GM23338 (cell line): ENCODE data around the gene PEX11A. TPM values are rescaled to one million over a fixed set of nuclear protein-coding genes. Genes with fewer than 3 reads are reported as not detected.

ENCODE experiments used
- ATAC-seq: fragments of 200-7000 bp; cut with Tn5 transposase; 3 replicates; pipeline ENCODE4 v1.9.1; 2020
- DNase-seq: peaks from one replicate; pipeline ENCODE4 v3.0.0-alpha.2; 2015; ENCODE audit warnings: low spot score
- H2AFZ ChIP-seq: fragments of 200-600 bp; sonication (generic); 2 replicates; pipeline ENCODE4 v1.8.0; 2016; ENCODE audit warnings: antibody characterized with exemption, mild to moderate bottlenecking, moderate library complexity
- H3F3A ChIP-seq: fragments of 200-600 bp; sonication (generic); replicated peaks from 2 replicates; pipeline ENCODE4 v1.8.0; 2017; ENCODE audit warnings: antibody characterized with exemption, mixed run types, low read depth
- H3K27ac ChIP-seq: fragments of 200-600 bp; sonication (generic); 2 replicates; pipeline ENCODE4 v1.6.1; 2016; ENCODE audit warnings: low read depth
- H3K27me3 ChIP-seq: fragments of 200-600 bp; sonication (generic); 2 replicates; pipeline ENCODE4 v1.8.0; 2016; ENCODE audit warnings: mild to moderate bottlenecking, mixed run types, moderate library complexity; ENCODE audit not compliant: insufficient read depth
- H3K36me3 ChIP-seq: fragments of 200-600 bp; sonication (generic); 2 replicates; pipeline ENCODE4 v1.8.0; 2016; ENCODE audit warnings: mild to moderate bottlenecking; ENCODE audit not compliant: insufficient read depth
- H3K4me1 ChIP-seq: fragments of 200-600 bp; sonication (generic); 2 replicates; pipeline ENCODE4 v1.8.0; 2016; ENCODE audit warnings: mild to moderate bottlenecking, moderate library complexity; ENCODE audit not compliant: insufficient read depth
- H3K4me2 ChIP-seq: fragments of 200-600 bp; sonication (generic); 2 replicates; pipeline ENCODE4 v1.7.1; 2017; ENCODE audit warnings: mixed run types
- H3K4me3 ChIP-seq: fragments of 200-600 bp; sonication (generic); 2 replicates; pipeline ENCODE4 v1.6.1; 2016; ENCODE audit warnings: mixed run types
- H3K79me2 ChIP-seq: fragments of 200-600 bp; sonication (generic); replicated peaks from 2 replicates; pipeline ENCODE4 v1.8.0; 2017; ENCODE audit warnings: mild to moderate bottlenecking; ENCODE audit not compliant: insufficient read depth
- H3K9me2 ChIP-seq: fragments of 200-600 bp; sonication (generic); 2 replicates; pipeline ENCODE4 v1.8.0; 2017; ENCODE audit not compliant: insufficient read depth
- H4K20me1 ChIP-seq: fragments of 200-600 bp; sonication (generic); replicated peaks from 2 replicates; pipeline ENCODE4 v1.8.0; 2017; ENCODE audit warnings: mild to moderate bottlenecking; ENCODE audit not compliant: insufficient read depth
- H3K27ac Mint-ChIP-seq: 2 replicates; pipeline ENCODE4 v1.8.0; 2020; ENCODE audit warnings: inconsistent platforms, mild to moderate bottlenecking, moderate library complexity, mixed read lengths
- H3K27me3 Mint-ChIP-seq: 3 replicates; pipeline ENCODE4 v1.8.0; 2022; ENCODE audit warnings: low read depth, mild to moderate bottlenecking, moderate library complexity, mixed read lengths, inconsistent platforms; ENCODE audit not compliant: insufficient read depth, poor library complexity
- H3K36me3 Mint-ChIP-seq: 3 replicates; pipeline ENCODE4 v1.8.0; 2021; ENCODE audit warnings: low read depth, mild to moderate bottlenecking, inconsistent platforms, moderate library complexity, mixed read lengths
- H3K4me1 Mint-ChIP-seq: 3 replicates; pipeline ENCODE4 v1.8.0; 2020; ENCODE audit warnings: mild to moderate bottlenecking, inconsistent platforms, mixed read lengths
- H3K4me3 Mint-ChIP-seq: 3 replicates; pipeline ENCODE4 v1.8.0; 2021; ENCODE audit warnings: moderate library complexity, mild to moderate bottlenecking, inconsistent platforms, mixed read lengths
- H3K9me3 Mint-ChIP-seq: 3 replicates; pipeline ENCODE4 v1.8.0; 2020; ENCODE audit warnings: moderate library complexity, mild to moderate bottlenecking, inconsistent platforms, mixed read lengths
- CREB1 ChIP-seq: fragments of 250-450 bp; sonication (Bioruptor Pico); IDR thresholded peaks from 2 replicates; pipeline ENCODE4 v1.5.0; 2020; ENCODE audit warnings: low read depth, mild to moderate bottlenecking, moderate library complexity
- EZH2 ChIP-seq: fragments of 200-600 bp; sonication (generic); IDR thresholded peaks from one replicate; pipeline ENCODE4 v1.8.0; 2017; ENCODE audit warnings: antibody characterized with exemption, mild to moderate bottlenecking, low read depth; ENCODE audit not compliant: unreplicated experiment
- EZH2phosphoT487 ChIP-seq: fragments of 200-600 bp; sonication (generic); IDR thresholded peaks from one replicate; pipeline ENCODE4 v1.8.1; 2018; ENCODE audit warnings: antibody characterized with exemption; ENCODE audit not compliant: unreplicated experiment
- NANOG ChIP-seq: IDR thresholded peaks from 2 replicates; pipeline ENCODE4 v1.6.1; 2016; ENCODE audit warnings: antibody characterized with exemption, borderline replicate concordance
- POLR2AphosphoS5 ChIP-seq: IDR thresholded peaks from 2 replicates; pipeline ENCODE4 v1.6.1; 2016; ENCODE audit warnings: antibody characterized with exemption, low read depth
- STAT1 ChIP-seq: IDR thresholded peaks from one replicate; pipeline ENCODE4 v1.6.1; 2016; ENCODE audit warnings: antibody characterized with exemption; ENCODE audit not compliant: unreplicated experiment
- ZNF114 ChIP-seq: fragments of 250-450 bp; sonication (Bioruptor Pico); IDR thresholded peaks from 2 replicates; pipeline ENCODE4 v1.5.0; 2020; ENCODE audit warnings: mild to moderate bottlenecking, moderate library complexity
- ZNF331 ChIP-seq: fragments of 250-450 bp; sonication (Bioruptor Pico); IDR thresholded peaks from 2 replicates; pipeline ENCODE4 v1.5.0; 2020; ENCODE audit warnings: low read depth, mild to moderate bottlenecking, moderate library complexity
- ZNF462 ChIP-seq: fragments of 250-450 bp; sonication (Bioruptor Pico); IDR thresholded peaks from 2 replicates; pipeline ENCODE4 v1.5.0; 2020; ENCODE audit warnings: mild to moderate bottlenecking, moderate library complexity
- polyA plus RNA-seq: library from polyadenylated mRNA; unstranded; fragments of >200 nt; fragmentation: Nextera tagmentation; extraction: Ambion mirVana; gene quantifications from 2 replicates; pipeline ENCODE4 v1.2.1, GENCODE V29; 2016
- total RNA-seq: library from RNA; depleted of rRNA; stranded (reverse); fragments of >200 nt; shearing (Covaris generic); gene quantifications from 2 replicates; pipeline ENCODE4 v1.2.3, GENCODE V29; 2014
- TF ChIP-seq, protein P1 (sequence below): IDR thresholded peaks from 2 replicates; pipeline ENCODE4 v1.6.1; 2016; ENCODE audit warnings: antibody characterized with exemption
- TF ChIP-seq, protein P2 (sequence below), 2 experiments: fragments of 200-600 bp in 1 of 2; sonication (generic) in 1 of 2; conservative IDR thresholded peaks; 2 replicates each; pipeline versions ENCODE4 v1.5.1 to v1.6.1; 2016 to 2017; ENCODE audit warnings: antibody characterized with exemption in 2 of 2, low read depth in 2 of 2, mild to moderate bottlenecking in 2 of 2, moderate library complexity in 1 of 2
- TF ChIP-seq, protein P3 (sequence below): IDR thresholded peaks from one replicate; pipeline ENCODE4 v1.6.1; 2018; ENCODE audit warnings: antibody characterized with exemption; ENCODE audit not compliant: unreplicated experiment

PEX11A gene
- total and polyA plus RNA-seq, 2 experiments from 2014 or later = 2.1 to 4.8 TPM

- TF ChIP-seq ZNF462 = no peak
- TF ChIP-seq CREB1 (CRISPR knock-in tag) = no peak
- no peak for TF ChIP-seq STAT1
These were observed 13.9 kb upstream of the PEX11A start (continued) for GRCh38 chr15:89704411-89704810.

DNA sequence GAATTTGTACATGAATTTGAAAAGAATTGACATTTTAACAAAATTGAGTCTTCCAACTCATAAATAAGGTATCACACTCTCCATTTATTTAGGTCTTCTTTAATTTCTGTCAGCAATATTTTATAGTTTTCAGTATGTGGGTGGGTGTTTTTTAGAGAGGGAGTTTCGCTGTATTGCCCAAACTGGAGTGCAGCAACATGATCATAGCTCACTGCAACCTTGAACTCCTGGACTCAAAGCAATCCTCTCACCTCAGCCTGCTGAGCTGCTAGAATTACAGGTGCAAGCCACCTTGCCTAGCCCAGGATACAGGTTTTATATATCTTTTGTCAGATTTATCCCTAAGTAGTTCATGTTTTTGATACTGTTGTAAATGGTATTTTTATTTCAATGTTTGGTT lies 4.6 kb upstream of the PEX11A start:
- DNase-seq (no peak), ATAC-seq (no peak)
- H3K36me3 Mint-ChIP-seq = no peaks in the 10 kb centered on the region
- Histone ChIP-seq H3F3A (no peaks in the 10 kb centered on the region), H3K4me3 (no peak overlapping the region), H3K4me2 (no peak overlapping the region), H3K4me1 (no peaks in the 10 kb centered on the region), H2AFZ (no peak overlapping the region), H3K79me2 (no peaks in the 10 kb centered on the region), H3K27me3 (no peaks in the 10 kb centered on the region), H3K9me2 (no peaks in the 10 kb centered on the region; the same call in 1 of the 2 replicates), H3K27ac (no peak overlapping the region), H4K20me1 (no peaks in the 10 kb centered on the region), H3K36me3 (no peaks in the 10 kb centered on the region)
- H3K4me1 Mint-ChIP-seq = peaks cover 3% of the 10 kb centered on the region; the same call in 2 of the 3 replicates
- H3K27ac Mint-ChIP-seq = no peak overlapping the region
- H3K27me3 Mint-ChIP-seq = peaks cover 9% of the 10 kb centered on the region
- H3K4me3 Mint-ChIP-seq = no peak overlapping the region
- no peaks in the 10 kb centered on the region for H3K9me3 Mint-ChIP-seq
- TF ChIP-seq ZNF331 (no peak), CREB1 (CRISPR knock-in tag) (no peak), NANOG (no peak), STAT1 (no peak), EZH2phosphoT487 (no peak), ZNF114 (no peak), EZH2 (no peak), POLR2AphosphoS5 (no peak)
- TF ChIP-seq, protein P1, sequence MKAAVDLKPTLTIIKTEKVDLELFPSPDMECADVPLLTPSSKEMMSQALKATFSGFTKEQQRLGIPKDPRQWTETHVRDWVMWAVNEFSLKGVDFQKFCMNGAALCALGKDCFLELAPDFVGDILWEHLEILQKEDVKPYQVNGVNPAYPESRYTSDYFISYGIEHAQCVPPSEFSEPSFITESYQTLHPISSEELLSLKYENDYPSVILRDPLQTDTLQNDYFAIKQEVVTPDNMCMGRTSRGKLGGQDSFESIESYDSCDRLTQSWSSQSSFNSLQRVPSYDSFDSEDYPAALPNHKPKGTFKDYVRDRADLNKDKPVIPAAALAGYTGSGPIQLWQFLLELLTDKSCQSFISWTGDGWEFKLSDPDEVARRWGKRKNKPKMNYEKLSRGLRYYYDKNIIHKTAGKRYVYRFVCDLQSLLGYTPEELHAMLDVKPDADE = no peak
- TF ChIP-seq, protein P2, sequence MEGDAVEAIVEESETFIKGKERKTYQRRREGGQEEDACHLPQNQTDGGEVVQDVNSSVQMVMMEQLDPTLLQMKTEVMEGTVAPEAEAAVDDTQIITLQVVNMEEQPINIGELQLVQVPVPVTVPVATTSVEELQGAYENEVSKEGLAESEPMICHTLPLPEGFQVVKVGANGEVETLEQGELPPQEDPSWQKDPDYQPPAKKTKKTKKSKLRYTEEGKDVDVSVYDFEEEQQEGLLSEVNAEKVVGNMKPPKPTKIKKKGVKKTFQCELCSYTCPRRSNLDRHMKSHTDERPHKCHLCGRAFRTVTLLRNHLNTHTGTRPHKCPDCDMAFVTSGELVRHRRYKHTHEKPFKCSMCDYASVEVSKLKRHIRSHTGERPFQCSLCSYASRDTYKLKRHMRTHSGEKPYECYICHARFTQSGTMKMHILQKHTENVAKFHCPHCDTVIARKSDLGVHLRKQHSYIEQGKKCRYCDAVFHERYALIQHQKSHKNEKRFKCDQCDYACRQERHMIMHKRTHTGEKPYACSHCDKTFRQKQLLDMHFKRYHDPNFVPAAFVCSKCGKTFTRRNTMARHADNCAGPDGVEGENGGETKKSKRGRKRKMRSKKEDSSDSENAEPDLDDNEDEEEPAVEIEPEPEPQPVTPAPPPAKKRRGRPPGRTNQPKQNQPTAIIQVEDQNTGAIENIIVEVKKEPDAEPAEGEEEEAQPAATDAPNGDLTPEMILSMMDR (conservative IDR thresholded peaks at IDR 0.05; ENCODE audit: low read depth in 2 of 2) = no peak
- TF ChIP-seq, protein P3, sequence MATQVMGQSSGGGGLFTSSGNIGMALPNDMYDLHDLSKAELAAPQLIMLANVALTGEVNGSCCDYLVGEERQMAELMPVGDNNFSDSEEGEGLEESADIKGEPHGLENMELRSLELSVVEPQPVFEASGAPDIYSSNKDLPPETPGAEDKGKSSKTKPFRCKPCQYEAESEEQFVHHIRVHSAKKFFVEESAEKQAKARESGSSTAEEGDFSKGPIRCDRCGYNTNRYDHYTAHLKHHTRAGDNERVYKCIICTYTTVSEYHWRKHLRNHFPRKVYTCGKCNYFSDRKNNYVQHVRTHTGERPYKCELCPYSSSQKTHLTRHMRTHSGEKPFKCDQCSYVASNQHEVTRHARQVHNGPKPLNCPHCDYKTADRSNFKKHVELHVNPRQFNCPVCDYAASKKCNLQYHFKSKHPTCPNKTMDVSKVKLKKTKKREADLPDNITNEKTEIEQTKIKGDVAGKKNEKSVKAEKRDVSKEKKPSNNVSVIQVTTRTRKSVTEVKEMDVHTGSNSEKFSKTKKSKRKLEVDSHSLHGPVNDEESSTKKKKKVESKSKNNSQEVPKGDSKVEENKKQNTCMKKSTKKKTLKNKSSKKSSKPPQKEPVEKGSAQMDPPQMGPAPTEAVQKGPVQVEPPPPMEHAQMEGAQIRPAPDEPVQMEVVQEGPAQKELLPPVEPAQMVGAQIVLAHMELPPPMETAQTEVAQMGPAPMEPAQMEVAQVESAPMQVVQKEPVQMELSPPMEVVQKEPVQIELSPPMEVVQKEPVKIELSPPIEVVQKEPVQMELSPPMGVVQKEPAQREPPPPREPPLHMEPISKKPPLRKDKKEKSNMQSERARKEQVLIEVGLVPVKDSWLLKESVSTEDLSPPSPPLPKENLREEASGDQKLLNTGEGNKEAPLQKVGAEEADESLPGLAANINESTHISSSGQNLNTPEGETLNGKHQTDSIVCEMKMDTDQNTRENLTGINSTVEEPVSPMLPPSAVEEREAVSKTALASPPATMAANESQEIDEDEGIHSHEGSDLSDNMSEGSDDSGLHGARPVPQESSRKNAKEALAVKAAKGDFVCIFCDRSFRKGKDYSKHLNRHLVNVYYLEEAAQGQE = no peak
